NCI-H446 (cell line): ENCODE measurements around the gene UBE2F.
"Not testable (repeated sequence)": the region's sequence is repeated elsewhere in the genome, so short reads cannot be mapped to it uniquely, and the experiment has no call there.

Source experiments
- DNase-seq, 2 experiments: peaks; one replicate each; lab custom pipeline; 2025; lab: John Stamatoyannopoulos, UW

The UBE2F gene

DNA sequence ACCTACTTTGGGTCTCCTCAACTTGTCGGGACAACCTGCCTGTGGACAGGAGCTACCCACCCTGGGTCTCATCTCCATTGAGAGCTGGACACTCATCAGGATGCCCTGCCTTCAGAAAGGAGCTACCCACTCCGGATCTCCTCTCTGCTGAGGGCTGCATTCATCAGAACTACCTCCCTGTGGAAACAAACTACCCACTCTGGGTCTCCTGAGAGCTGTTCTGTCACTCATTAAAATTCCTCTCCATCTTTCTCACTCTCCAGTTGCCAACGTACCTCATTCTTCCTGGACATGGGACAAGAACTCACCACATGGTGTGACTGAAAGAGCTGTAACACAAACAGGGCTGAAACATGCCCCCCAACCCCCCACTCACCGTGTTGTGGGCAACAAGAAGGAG lies 22.5 kb upstream of the UBE2F start:
- no peak for DNase-seq

GRCh38 chr2:237946423-237946822 lies 20.4 kb upstream of the UBE2F start:
- DNase-seq, result no peak

GRCh38 chr2:237951354-237951753 lies 15.5 kb upstream of the UBE2F start:
- not testable (repeated sequence) for DNase-seq

GRCh38 chr2:237951878-237952277 lies 14.9 kb upstream of the UBE2F start:
- DNase-seq, result no peak

DNA sequence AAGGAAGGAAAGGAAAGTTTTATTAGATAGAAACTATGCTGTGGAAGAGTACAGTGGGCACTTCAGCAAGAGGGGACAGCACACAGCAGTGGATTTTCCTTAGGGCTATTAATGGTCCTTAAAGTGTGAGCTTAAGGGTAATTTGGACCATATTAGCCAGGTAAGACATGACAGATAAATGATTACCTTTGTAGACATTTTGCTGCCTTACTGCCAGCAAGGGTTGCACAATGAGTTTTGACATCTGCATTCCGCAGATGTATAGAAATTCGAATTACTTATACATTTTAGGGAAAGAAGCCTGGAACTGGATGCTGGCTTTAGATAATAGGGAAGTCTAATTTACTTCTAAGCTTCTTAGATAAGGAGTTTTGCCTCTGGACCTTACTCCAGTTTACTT lies 14.0 kb upstream of the UBE2F start:
- no peak for DNase-seq

GRCh38 chr2:237955640-237956401 lies 11.0 kb upstream of the UBE2F start:
- no peak for DNase-seq

DNA sequence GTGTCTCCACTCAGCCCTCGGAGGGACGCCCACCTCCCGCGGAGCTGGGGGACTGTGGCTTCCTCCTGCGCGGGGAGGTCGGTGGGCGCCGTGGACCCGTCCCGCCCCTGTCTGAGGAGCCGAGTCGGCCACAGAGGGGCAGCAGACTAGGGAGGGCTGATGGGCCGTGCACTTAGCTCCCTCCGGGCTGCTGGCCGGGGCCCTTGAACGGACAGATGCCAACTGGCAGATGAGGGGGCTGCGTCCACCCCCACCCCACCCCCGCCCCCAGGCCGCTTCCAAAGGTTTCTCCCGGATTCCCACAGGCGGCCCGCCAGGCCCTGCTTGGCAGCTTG lies 10.4 kb upstream of the UBE2F start:
- no peak for DNase-seq

- DNase-seq, result no peak
These were observed 5.2 kb upstream of the UBE2F start for GRCh38 chr2:237961637-237962036.

- DNase-seq, result no peak
These were observed 4.3 kb upstream of the UBE2F start for GRCh38 chr2:237962432-237963084.

GRCh38 chr2:237963490-237963991 lies 3.3 kb upstream of the UBE2F start:
- not testable (repeated sequence) for DNase-seq

GRCh38 chr2:237964194-237964577 lies 2.6 kb upstream of the UBE2F start:
- DNase-seq, result no peak

DNA sequence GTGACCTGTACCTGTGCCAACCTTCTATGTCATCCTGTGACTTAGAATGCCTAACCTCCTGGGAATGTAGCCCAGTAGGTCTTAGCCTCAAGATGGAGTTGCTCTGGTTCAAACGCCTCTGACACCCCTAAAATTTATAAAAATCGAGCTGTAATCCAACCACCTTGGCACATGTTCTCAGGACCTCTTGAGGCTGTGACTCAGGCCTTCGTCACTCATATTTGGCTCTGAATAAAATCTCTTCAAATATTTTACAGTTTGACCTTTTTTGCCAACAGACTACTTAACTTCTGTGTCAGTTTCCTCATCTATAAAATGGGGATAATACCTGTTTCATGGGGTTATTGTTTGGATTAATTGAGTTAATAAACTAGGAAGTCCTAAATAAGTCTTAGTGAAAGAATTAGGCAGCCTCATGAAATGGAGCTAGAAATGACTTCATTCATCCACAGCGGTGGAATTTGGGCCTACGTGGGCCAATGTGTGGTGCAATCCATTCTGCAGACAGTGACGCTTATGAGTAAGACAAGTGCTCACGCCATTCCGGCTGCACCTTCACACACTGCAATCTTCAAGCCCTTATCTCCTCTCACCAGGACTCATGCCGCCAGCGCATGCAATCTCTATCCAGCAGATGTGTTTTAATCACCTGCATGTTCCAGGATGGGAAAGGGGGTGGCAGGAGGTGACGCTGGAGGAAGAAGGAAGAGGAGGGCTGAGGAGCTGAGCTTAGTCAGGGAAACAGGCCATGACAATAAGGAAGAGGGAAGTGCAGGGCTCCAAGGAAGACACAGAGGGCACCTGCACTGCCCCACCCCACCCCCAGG lies 2.0 kb upstream of the UBE2F start:
- no peak for DNase-seq

GRCh38 chr2:237965844-237966243 lies 970 bp upstream of the UBE2F start:
- DNase-seq, result not testable (repeated sequence)

GRCh38 chr2:237966250-237966564 lies 607 bp upstream of the UBE2F start:
- DNase-seq, result no peak

GRCh38 chr2:237967463-237967951 lies 693 bp downstream of the UBE2F start:
- DNase-seq, result no peak

DNA sequence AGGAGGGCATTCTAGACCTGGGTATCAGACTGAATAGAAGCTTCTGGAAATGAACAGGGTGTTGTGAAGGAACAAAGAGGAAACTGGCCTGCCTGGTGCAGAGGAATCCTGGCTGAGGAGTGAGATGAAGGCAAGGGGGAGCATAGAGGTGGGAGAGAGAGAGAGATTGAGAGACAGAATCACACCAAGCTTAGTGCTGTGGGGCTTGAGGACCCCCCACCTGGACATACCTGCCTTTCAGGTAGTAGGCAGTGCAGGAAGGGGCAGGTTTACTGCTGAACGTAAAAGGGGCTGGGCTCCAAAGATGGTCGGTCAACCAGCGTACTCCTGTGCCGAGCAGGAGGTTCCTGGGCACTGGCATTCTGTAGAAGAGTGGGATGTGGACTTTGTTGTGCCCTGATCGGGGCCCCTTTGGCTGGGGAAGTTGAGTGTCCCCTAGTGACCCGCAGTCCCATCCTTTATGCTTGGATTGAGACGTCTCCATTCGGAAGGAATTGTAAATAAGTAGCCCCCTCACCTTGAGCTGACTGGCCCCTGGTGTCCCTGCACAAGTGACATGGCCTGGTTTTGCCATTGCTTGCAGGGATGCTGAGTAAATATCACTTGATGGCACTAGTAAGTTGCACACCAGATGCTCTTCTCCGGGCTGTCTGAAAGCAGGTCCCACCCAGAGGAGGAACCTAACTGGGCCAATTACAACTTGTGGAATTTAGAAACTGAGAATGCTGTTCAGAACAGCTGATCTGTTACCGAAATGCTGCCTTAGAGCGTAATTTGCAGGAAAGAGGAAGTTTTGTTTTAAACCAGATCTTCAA lies 1.4 kb downstream of the UBE2F start:
- peak in 1 of 2 experiments; percentile 11 for DNase-seq

- no peak for DNase-seq
These were observed 4.8 kb downstream of the UBE2F start for GRCh38 chr2:237971661-237972060.

DNA sequence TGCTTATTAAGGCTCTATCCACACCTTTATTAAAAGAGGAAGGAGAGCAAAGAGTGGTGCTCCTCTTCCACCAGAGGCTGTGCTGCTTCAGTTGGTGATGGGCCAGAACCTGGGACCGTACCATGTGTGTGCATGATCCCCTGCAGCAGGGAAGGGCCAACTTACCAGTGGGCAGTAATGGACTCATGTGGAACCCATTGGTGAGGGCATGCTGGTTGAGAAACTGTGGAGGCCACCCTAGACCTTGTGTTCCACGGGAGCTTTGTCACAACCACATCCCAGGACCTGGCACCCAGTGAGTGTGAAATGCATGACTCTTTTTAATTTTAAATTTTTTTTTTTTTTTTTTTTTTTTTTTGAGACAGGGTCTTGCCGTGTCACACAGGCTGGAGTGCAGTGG lies 5.4 kb downstream of the UBE2F start:
- no peak for DNase-seq

GRCh38 chr2:237972936-237973335 lies 6.1 kb downstream of the UBE2F start:
- no peak for DNase-seq

DNA sequence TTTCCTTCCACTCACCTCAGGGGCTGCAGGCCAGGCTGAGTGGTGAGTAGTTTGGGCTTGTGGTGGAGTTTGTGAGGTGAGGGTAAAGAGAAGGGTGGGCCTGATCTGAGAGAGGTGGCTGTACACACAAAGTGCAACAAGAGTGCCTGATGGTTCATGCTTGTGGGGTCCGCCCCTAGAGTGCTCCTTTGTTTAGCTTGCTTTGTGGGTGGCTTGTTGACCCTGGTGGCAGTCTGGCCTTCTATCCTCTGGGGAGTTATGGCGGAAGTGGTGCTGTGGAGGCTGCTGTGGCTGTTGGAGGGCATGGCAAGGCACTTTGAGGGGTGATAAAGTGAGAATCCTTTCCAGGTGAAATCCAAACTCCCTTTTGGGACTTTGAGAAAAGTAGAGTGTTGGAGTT lies 10.6 kb downstream of the UBE2F start:
- DNase-seq, result no peak

DNA sequence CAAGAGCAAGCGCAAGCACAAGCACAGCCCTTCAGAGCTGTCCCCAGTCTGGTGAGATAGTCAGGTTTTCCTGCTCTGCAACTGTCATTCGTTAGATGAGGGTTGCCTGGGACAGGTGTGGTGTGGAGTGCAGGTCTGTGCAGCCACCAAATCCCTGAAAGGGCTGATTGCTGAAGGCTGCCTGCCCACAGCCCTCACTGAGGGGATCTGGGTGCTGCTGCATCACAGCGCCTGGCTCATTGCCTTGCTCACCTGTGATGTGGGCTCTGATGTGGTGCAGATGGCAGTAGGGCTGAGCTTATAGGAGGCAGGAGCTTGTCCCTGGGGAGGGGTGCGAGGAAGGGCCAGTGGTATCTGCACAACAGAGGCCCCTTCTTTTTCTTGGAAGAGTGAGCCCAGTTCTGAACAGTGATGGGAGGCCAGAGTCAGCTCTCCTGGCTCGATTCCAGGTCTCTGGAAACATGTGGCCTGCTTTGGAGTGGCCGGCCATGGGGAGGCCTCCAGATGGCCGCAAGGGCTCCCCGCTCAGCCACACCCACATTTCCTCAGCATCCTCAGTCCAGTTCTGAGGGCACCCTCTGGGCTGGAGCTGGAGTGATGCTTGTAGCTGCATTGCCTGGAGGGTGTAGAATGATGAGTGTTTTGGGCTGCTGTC lies 11.4 kb downstream of the UBE2F start:
- DNase-seq, result no peak
